Neural cell (in vitro differentiated cells): ENCODE results near the gene DHH. TPM values are rescaled to one million over a fixed set of nuclear protein-coding genes. Genes with fewer than 3 reads are reported as not detected.

Experiments used
- H2AFZ ChIP-seq: fragments of 200-600, 300-800 bp; sonication (generic), shearing (Covaris generic); 2 replicates; pipeline ENCODE4 v1.6.0; 2014; ENCODE audit warnings: low read depth, mild to moderate bottlenecking, antibody characterized with exemption, low read length, moderate library complexity
- H3F3A ChIP-seq: fragments of 200-600 bp; shearing (Covaris generic); 2 replicates; pipeline ENCODE4 v1.6.1; 2016; ENCODE audit warnings: mild to moderate bottlenecking, moderate library complexity, mixed read lengths, antibody characterized with exemption, low read length; ENCODE audit not compliant: insufficient read depth, poor library complexity, severe bottlenecking
- H3K27ac ChIP-seq: fragments of 200-600, 300-800 bp; sonication (generic), shearing (Covaris generic); 2 replicates; pipeline ENCODE4 v1.5.1; 2014; ENCODE audit warnings: mild to moderate bottlenecking, low read length, moderate library complexity
- H3K27me3 ChIP-seq: fragments of 300-800, 200-600 bp; sonication (generic), shearing (Covaris generic); 2 replicates; pipeline ENCODE4 v1.6.0; 2014; ENCODE audit warnings: mild to moderate bottlenecking, low read depth, low read length, moderate library complexity; ENCODE audit not compliant: insufficient read depth
- H3K36me3 ChIP-seq: fragments of 300-800, 200-600 bp; sonication (generic), shearing (Covaris generic); 2 replicates; pipeline ENCODE4 v1.5.1; 2014; ENCODE audit warnings: mild to moderate bottlenecking, antibody characterized with exemption, low read length, moderate library complexity; ENCODE audit not compliant: insufficient read depth
- H3K4me2 ChIP-seq: fragments of 300-800, 200-600 bp; sonication (generic), shearing (Covaris generic); 2 replicates; pipeline ENCODE4 v1.6.0; 2014; ENCODE audit warnings: mild to moderate bottlenecking, low read length
- H3K4me3 ChIP-seq: fragments of 300-800, 200-600 bp; sonication (generic), shearing (Covaris generic); 2 replicates; pipeline ENCODE4 v1.5.1; 2014; ENCODE audit warnings: mild to moderate bottlenecking, low read length, moderate library complexity
- H3K79me2 ChIP-seq: fragments of 200-600 bp; shearing (Covaris generic); replicated peaks from 2 replicates; pipeline ENCODE4 v1.6.0; 2014; ENCODE audit warnings: mild to moderate bottlenecking, low read length, moderate library complexity; ENCODE audit not compliant: insufficient read depth
- H3K9ac ChIP-seq: fragments of 300-800, 200-600 bp; sonication (generic), shearing (Covaris generic); 2 replicates; pipeline ENCODE4 v1.6.1; 2016; ENCODE audit warnings: mild to moderate bottlenecking, low read length, mixed read lengths
- H3K9me2 ChIP-seq: fragments of 200-600 bp; shearing (Covaris generic); 2 replicates; pipeline ENCODE4 v1.6.1; 2016; ENCODE audit warnings: mild to moderate bottlenecking, low read length, mixed read lengths; ENCODE audit not compliant: insufficient read depth
- H3K9me3 ChIP-seq: fragments of 200-600, 300-800 bp; sonication (generic), shearing (Covaris generic); 2 replicates; pipeline ENCODE4 v1.6.1; 2016; ENCODE audit warnings: mild to moderate bottlenecking, mixed run types, low read length, moderate library complexity, mixed read lengths
- H4K20me1 ChIP-seq: fragments of 200-600 bp; shearing (Covaris generic); 2 replicates; pipeline ENCODE4 v1.6.1; 2016; ENCODE audit warnings: mild to moderate bottlenecking, mixed run types; ENCODE audit not compliant: insufficient read depth
- EP300 ChIP-seq: fragments of 450-650 bp; conservative IDR thresholded peaks from 2 replicates; pipeline ENCODE4 v1.6.1; 2014; ENCODE audit warnings: antibody characterized with exemption, mild to moderate bottlenecking, moderate library complexity; ENCODE audit not compliant: poor library complexity, severe bottlenecking
- EZH2 ChIP-seq: fragments of 200-600, 300-800 bp; shearing (Covaris generic), sonication (generic); IDR thresholded peaks from 2 replicates; pipeline ENCODE4 v1.6.1; 2014; ENCODE audit warnings: antibody characterized with exemption, low read length, borderline replicate concordance, mild to moderate bottlenecking; ENCODE audit not compliant: insufficient read depth, poor library complexity, severe bottlenecking
- MXI1 ChIP-seq: fragments of 450-650 bp; conservative IDR thresholded peaks from 2 replicates; pipeline ENCODE4 v1.6.1; 2014; ENCODE audit warnings: antibody characterized with exemption, mild to moderate bottlenecking; ENCODE audit not compliant: poor library complexity, severe bottlenecking
- POLR2AphosphoS5 ChIP-seq: IDR thresholded peaks from 2 replicates; pipeline ENCODE4 v1.6.1; 2012
- RAD21 ChIP-seq: fragments of 450-650 bp; conservative IDR thresholded peaks from 2 replicates; pipeline ENCODE4 v1.6.1; 2014; ENCODE audit warnings: antibody characterized with exemption, mild to moderate bottlenecking, moderate library complexity
- SMC3 ChIP-seq: fragments of 450-650 bp; conservative IDR thresholded peaks from 2 replicates; pipeline ENCODE4 v1.6.1; 2014; ENCODE audit warnings: antibody characterized with exemption, mild to moderate bottlenecking, moderate library complexity; ENCODE audit not compliant: poor library complexity
- TAF1 ChIP-seq: IDR thresholded peaks from 2 replicates; pipeline ENCODE4 v1.6.1; 2012; ENCODE audit warnings: low read depth
- polyA plus RNA-seq: library from polyadenylated mRNA; depleted of rRNA; stranded (reverse); fragments of >200 nt; gene quantifications from 2 replicates; pipeline ENCODE4 v1.2.3, GENCODE V29; 2014
- TF ChIP-seq, protein P1 (sequence below): fragments of 450-650 bp; IDR thresholded peaks from 2 replicates; pipeline ENCODE4 v1.5.1; 2014; ENCODE audit warnings: antibody characterized with exemption, mild to moderate bottlenecking, moderate library complexity; ENCODE audit not compliant: poor library complexity, severe bottlenecking
- TF ChIP-seq, protein P2 (sequence below): IDR thresholded peaks from 2 replicates; pipeline ENCODE4 v1.6.1; 2012; ENCODE audit warnings: borderline replicate concordance

DHH gene
- polyA plus RNA-seq, 1 donor from 2014 or later: 0.66 TPM

DNA sequence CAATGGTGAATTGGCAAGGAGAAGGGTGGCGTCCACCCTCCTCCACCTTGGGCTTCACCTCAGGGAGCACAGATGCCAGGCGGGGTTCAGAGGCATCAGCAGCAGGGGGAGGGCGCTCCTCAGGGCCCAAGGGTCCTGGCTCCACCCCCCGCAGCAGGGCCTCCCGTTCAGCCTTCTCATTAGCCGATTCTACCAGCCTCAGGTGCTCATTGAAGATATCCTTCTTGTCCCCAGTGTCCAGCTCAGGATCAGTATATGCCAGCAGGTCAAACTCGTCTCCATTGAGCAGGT lies 56.7 kb downstream of the DHH start:
- Histone ChIP-seq H3K9me2 (no peaks in the 10 kb centered on the region), H2AFZ (no peak overlapping the region), H3K4me2 (no peak overlapping the region), H4K20me1 (no peaks in the 10 kb centered on the region), H3K27me3 (no peaks in the 10 kb centered on the region), H3K79me2 (no peaks in the 10 kb centered on the region), H3K9ac (no peak overlapping the region), H3K36me3 (no peaks in the 10 kb centered on the region), H3F3A (no peaks in the 10 kb centered on the region), H3K9me3 (no peaks in the 10 kb centered on the region), H3K27ac (no peak overlapping the region), H3K4me3 (no peak overlapping the region)
- TF ChIP-seq TAF1 (no peak), EZH2 (no peak), RAD21 (no peak), POLR2AphosphoS5 (no peak), MXI1 (no peak), SMC3 (no peak), EP300 (no peak)
- TF ChIP-seq, protein P1, sequence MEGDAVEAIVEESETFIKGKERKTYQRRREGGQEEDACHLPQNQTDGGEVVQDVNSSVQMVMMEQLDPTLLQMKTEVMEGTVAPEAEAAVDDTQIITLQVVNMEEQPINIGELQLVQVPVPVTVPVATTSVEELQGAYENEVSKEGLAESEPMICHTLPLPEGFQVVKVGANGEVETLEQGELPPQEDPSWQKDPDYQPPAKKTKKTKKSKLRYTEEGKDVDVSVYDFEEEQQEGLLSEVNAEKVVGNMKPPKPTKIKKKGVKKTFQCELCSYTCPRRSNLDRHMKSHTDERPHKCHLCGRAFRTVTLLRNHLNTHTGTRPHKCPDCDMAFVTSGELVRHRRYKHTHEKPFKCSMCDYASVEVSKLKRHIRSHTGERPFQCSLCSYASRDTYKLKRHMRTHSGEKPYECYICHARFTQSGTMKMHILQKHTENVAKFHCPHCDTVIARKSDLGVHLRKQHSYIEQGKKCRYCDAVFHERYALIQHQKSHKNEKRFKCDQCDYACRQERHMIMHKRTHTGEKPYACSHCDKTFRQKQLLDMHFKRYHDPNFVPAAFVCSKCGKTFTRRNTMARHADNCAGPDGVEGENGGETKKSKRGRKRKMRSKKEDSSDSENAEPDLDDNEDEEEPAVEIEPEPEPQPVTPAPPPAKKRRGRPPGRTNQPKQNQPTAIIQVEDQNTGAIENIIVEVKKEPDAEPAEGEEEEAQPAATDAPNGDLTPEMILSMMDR: no peak
- TF ChIP-seq, protein P2, sequence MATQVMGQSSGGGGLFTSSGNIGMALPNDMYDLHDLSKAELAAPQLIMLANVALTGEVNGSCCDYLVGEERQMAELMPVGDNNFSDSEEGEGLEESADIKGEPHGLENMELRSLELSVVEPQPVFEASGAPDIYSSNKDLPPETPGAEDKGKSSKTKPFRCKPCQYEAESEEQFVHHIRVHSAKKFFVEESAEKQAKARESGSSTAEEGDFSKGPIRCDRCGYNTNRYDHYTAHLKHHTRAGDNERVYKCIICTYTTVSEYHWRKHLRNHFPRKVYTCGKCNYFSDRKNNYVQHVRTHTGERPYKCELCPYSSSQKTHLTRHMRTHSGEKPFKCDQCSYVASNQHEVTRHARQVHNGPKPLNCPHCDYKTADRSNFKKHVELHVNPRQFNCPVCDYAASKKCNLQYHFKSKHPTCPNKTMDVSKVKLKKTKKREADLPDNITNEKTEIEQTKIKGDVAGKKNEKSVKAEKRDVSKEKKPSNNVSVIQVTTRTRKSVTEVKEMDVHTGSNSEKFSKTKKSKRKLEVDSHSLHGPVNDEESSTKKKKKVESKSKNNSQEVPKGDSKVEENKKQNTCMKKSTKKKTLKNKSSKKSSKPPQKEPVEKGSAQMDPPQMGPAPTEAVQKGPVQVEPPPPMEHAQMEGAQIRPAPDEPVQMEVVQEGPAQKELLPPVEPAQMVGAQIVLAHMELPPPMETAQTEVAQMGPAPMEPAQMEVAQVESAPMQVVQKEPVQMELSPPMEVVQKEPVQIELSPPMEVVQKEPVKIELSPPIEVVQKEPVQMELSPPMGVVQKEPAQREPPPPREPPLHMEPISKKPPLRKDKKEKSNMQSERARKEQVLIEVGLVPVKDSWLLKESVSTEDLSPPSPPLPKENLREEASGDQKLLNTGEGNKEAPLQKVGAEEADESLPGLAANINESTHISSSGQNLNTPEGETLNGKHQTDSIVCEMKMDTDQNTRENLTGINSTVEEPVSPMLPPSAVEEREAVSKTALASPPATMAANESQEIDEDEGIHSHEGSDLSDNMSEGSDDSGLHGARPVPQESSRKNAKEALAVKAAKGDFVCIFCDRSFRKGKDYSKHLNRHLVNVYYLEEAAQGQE: no peak

DNA sequence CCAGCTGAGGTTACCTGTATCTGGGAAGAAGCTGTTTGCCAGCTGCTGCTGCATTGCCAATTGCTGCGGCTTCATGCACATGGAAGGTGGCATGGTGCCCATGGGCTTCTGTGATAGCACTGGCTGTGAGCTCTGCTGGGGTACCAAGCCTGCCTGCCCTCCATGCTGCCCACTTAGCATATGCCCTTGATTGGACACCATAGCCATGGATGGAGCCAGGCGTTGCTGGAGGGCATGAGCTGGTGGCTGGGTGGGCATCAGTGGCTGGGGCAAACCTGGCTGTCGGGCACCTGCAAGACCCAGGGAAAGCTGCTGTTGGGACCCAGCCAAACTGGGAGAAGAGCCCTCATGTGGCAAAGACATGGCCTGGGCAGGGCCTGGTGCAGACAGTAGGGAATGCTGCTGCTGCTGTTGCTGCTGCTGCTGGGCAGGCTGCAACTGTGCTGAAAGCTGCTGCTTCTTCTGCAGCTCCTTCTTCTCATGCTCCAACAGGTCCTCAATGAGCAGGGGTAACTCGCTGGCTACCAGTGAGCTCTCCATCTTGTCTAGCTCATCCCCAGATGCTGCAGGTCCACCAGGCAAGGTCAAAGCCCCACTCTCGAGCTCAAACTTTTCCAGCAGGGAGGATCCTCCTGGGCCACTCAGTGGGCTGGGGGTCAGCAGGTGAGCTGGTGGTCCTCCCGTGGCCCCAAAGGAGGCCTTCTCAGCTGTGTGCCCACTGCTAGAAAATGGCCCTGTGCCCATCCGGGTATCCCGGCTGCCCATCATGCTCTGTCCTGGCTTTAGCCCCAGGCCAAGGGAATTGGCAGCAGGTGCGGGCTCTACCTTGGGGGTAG lies 57.3 kb downstream of the DHH start:
- H3K27me3 ChIP-seq: no peaks in the 10 kb centered on the region
- H3F3A ChIP-seq: no peaks in the 10 kb centered on the region
- H3K9ac ChIP-seq: no peak overlapping the region
- TF ChIP-seq, protein P1: no peak
- TF ChIP-seq TAF1 (no peak), EZH2 (no peak), EP300 (no peak), POLR2AphosphoS5 (no peak), RAD21 (no peak), SMC3 (no peak), MXI1 (no peak)
- TF ChIP-seq, protein P2: no peak
- H2AFZ ChIP-seq: no peak overlapping the region
- H3K79me2 ChIP-seq: no peaks in the 10 kb centered on the region
- H3K9me3 ChIP-seq: no peaks in the 10 kb centered on the region
- H4K20me1 ChIP-seq: no peaks in the 10 kb centered on the region
- no peak overlapping the region for H3K4me2 ChIP-seq
- H3K9me2 ChIP-seq: no peaks in the 10 kb centered on the region
- H3K36me3 ChIP-seq: no peaks in the 10 kb centered on the region
- H3K27ac ChIP-seq: no peak overlapping the region
- H3K4me3 ChIP-seq: no peak overlapping the region
